Esophagus squamous epithelium (tissue), 5 donors: Measurements from ENCODE around the gene PLEKHH1. TPM values are rescaled to one million over a fixed set of nuclear protein-coding genes. Genes with fewer than 3 reads are reported as not detected.
A peak's percentile ranks its signal among the peaks of the same experiment; 100 is the strongest.

Source experiments
- DNase-seq: peaks from one replicate; lab custom pipeline; 2025; lab: John Stamatoyannopoulos, UW
- H3K27ac ChIP-seq, 4 donors: fragments of 200-600 bp; sonication (generic); one replicate each; pipeline ENCODE4 v1.5.1; 2016 to 2019; ENCODE audit warnings: mild to moderate bottlenecking in 1 of 4
- H3K27me3 ChIP-seq, 4 donors: fragments of 200-600 bp; sonication (generic); 1 replicate in 3 of 4; 2 replicates in 1 of 4; pipeline versions ENCODE4 v1.5.1 to v1.6.0; 2017 to 2021; ENCODE audit warnings: antibody characterized with exemption in 1 of 4
- H3K36me3 ChIP-seq, 3 donors: fragments of 200-600 bp; sonication (generic); one replicate each; pipeline ENCODE4 v1.5.1; 2016 to 2019
- H3K4me1 ChIP-seq, 3 donors: fragments of 200-600 bp; sonication (generic); one replicate each; pipeline ENCODE4 v1.5.1; 2017 to 2019
- H3K4me3 ChIP-seq, 4 donors: fragments of 200-600 bp; sonication (generic); 1 replicate in 3 of 4; 2 replicates in 1 of 4; pipeline ENCODE4 v1.5.1; 2016 to 2019; ENCODE audit warnings: mild to moderate bottlenecking in 2 of 4, moderate library complexity in 1 of 4
- H3K9me3 ChIP-seq, 3 donors: fragments of 200-600 bp; sonication (generic); one replicate each; pipeline ENCODE4 v1.5.1; 2016 to 2019
- POLR2A ChIP-seq, 4 donors: fragments of 450-650 bp; IDR thresholded peaks; one replicate each; pipeline ENCODE4 v1.6.1; 2017; ENCODE audit warnings: antibody characterized with exemption in 4 of 4, mild to moderate bottlenecking in 4 of 4, moderate library complexity in 3 of 4
- WGBS, 2 donors: methylation state at CpG; one replicate each; pipeline ENCODE4 v1.1.5; 2018; 5-methylcytosine and 5-hydroxymethylcytosine counted together
- intact Hi-C: fragments of 100-400 bp; cut with DNase I; formaldehyde crosslinking; loops from one replicate; pipeline ENCODE4 v1.15.0; 2022
- total RNA-seq, 4 donors: library from RNA; depleted of rRNA; stranded (reverse); fragments of >200 nt; gene quantifications; one replicate each; pipeline ENCODE4 v1.1.0, GENCODE V29; 2016
- TF ChIP-seq, protein P1 (sequence below), 6 experiments: fragments of 450-650 bp in 4 of 6; fragments of 200-600 bp in 2 of 6; sonication (generic) in 2 of 6; IDR thresholded peaks; one replicate each; pipeline ENCODE4 v1.5.1; 2016 to 2019; ENCODE audit warnings: antibody characterized with exemption in 6 of 6, mild to moderate bottlenecking in 4 of 6, moderate library complexity in 4 of 6
- donor health status: DM: yes; HTN: yes; CAD: no.

Gene PLEKHH1
- total RNA-seq, 4 donors from 2014 or later: 4.1 to 7.9 (median 5.7) TPM

DNA sequence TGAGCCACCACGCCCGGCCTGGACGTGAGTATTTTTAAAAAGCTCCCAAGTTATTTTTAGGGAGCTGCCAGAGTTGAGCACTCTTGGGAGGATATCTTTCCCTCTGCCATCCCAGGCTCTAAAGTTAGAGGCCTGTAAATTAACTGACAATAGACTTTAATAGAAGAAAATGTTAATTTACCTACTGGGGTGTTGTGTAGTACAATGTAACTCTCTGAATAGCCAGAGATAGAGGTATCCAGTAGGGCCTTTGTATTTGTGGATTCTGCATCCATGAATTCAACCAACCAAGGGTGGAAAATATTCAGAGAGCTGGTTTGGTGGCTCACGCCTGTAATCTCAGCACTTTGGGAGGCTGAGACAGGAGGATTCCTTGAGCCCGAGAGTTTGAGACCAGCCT is 74.6 kb downstream of the PLEKHH1 start:
- intact Hi-C loops: no loop called here
- Histone ChIP-seq H3K4me3 (no peak overlapping the region), H3K36me3 (no peaks in the 10 kb centered on the region), H3K4me1 (no peaks in the 10 kb centered on the region), H3K9me3 (no peaks in the 10 kb centered on the region), H3K27me3 (peaks cover 0 to 6% (median 0%) of the 10 kb centered on the region in 4 donors), H3K27ac (no peak overlapping the region)
- 84 to 100% methylated on average over 2 to 4 of the region's 5 CpGs for WGBS, 2 donors
- TF ChIP-seq, protein P1, sequence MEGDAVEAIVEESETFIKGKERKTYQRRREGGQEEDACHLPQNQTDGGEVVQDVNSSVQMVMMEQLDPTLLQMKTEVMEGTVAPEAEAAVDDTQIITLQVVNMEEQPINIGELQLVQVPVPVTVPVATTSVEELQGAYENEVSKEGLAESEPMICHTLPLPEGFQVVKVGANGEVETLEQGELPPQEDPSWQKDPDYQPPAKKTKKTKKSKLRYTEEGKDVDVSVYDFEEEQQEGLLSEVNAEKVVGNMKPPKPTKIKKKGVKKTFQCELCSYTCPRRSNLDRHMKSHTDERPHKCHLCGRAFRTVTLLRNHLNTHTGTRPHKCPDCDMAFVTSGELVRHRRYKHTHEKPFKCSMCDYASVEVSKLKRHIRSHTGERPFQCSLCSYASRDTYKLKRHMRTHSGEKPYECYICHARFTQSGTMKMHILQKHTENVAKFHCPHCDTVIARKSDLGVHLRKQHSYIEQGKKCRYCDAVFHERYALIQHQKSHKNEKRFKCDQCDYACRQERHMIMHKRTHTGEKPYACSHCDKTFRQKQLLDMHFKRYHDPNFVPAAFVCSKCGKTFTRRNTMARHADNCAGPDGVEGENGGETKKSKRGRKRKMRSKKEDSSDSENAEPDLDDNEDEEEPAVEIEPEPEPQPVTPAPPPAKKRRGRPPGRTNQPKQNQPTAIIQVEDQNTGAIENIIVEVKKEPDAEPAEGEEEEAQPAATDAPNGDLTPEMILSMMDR (IDR thresholded peaks at IDR 0.05): no peak
- no peak for TF ChIP-seq POLR2A (IDR thresholded peaks at IDR 0.05)
- DNase-seq: no peak

DNA sequence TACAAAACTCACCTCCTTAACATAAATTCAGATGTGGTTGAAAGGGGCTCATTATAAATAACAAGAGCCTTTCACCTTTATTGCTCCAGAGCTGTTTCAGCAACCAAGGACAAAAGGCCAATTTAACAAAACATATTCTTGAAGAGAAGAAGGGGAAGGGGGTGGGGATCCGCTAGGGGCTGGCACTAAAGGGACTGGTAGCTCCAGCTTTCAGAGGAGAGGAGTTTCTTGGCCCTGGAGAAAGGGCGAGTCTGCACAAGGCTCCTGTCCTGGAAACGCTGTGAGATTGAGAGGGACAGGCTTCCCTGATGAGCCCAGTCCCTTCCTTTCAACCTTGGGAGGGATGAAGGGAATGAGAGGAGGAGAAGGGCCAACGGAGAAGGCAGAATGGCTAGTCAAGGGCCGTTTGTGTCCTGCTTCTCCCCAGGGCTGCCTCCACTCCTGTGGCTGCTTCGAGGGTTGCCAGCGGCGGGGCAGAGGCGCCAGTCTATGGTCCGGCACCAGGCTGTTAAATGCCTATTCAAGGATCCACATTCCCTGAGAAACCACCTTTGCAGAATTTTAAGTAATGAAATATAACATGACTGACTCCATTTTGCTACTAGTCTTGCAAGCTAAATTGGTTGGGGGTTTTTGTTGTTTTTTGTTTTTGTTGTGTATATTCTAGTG is 76.7 kb downstream of the PLEKHH1 start:
- WGBS, 2 donors: 64 to 76% methylated on average over 10 of the region's 10 CpGs
- H3K4me1 ChIP-seq: no peaks in the 10 kb centered on the region
- no peak for DNase-seq
- no peaks in the 10 kb centered on the region for H3K9me3 ChIP-seq
- TF ChIP-seq, protein P1 (IDR thresholded peaks at IDR 0.05): no peak
- no peak for TF ChIP-seq POLR2A (IDR thresholded peaks at IDR 0.05)
- peaks cover 0 to 6% (median 0%) of the 10 kb centered on the region in 4 donors for H3K27me3 ChIP-seq
- no peak overlapping the region for H3K4me3 ChIP-seq
- H3K27ac ChIP-seq: no peak overlapping the region
- intact Hi-C loops: loop anchor here (10.0 kb wide), 1 partner anchor 55 kb away; no protein-coding TSS in a partner anchor
- H3K36me3 ChIP-seq: no peaks in the 10 kb centered on the region

DNA sequence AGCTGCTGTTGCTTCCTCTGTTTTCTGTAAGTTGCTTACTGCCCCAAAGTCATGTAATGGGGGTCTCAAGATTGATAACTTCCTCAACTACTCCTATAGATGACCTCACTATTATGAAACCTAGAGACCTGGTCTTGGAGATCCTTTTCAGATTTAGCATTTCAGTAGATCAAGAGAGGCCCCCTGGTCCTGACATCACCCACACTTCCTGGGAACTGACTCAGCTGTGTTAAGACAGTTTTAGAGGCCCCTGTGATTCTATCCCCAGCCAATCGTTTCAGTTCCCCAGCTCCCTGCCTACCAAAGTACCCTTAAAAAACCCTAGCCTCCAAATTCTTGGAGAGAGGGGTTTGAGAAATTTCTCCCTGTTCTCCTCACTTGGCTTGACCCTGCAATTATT is 77.4 kb downstream of the PLEKHH1 start:
- no peak for DNase-seq
- TF ChIP-seq POLR2A (IDR thresholded peaks at IDR 0.05): no peak
- TF ChIP-seq, protein P1 (IDR thresholded peaks at IDR 0.05): no peak
- Histone ChIP-seq H3K27ac (no peak overlapping the region), H3K4me3 (no peak overlapping the region), H3K9me3 (no peaks in the 10 kb centered on the region), H3K27me3 (peaks cover 0 to 6% (median 0%) of the 10 kb centered on the region in 4 donors), H3K4me1 (no peaks in the 10 kb centered on the region), H3K36me3 (no peaks in the 10 kb centered on the region)
- 57 to 72% methylated on average over 1 of the region's 1 CpG for WGBS, 2 donors
- intact Hi-C loops: loop anchor here (10.0 kb wide), 1 partner anchor 54 kb away; no protein-coding TSS in a partner anchor

DNA sequence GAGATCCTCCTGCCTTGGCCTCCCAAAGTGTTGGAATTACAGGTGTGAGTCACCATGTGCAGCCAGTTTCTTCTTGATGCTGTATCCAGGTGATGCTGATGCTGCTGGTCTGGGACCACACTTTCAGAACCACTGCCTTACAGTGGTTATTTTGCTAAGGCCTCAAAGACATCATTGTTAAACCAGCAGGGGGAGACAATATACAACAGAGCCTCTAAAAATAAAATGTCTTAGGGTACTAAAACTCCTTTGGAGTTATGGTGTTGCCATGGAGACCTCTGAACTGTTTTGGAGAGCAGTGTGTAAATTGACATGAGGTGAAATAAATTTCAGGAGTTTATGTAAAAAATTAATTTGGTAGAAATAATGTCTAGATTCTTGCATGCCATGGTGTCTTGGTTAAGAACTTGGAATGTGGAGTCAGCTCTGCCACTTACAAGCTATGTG is 85.5 kb downstream of the PLEKHH1 start:
- TF ChIP-seq, protein P1 (IDR thresholded peaks at IDR 0.05): peak in 5 of 6 experiments; percentile 50 to 77 (median 64)
- TF ChIP-seq POLR2A (IDR thresholded peaks at IDR 0.05): no peak
- intact Hi-C loops: loop anchor here (10.0 kb wide), 1 partner anchor 46 kb away; no protein-coding TSS in a partner anchor
- no peaks in the 10 kb centered on the region for H3K36me3 ChIP-seq
- peak overlapping the region in 3 of 4 donors; percentile 83 to 88 (median 86) for H3K27ac ChIP-seq
- H3K27me3 ChIP-seq: no peaks in the 10 kb centered on the region
- DNase-seq: no peak
- H3K9me3 ChIP-seq: no peaks in the 10 kb centered on the region
- no peak overlapping the region for H3K4me3 ChIP-seq
- H3K4me1 ChIP-seq: peaks cover 0 to 39% (median 24%) of the 10 kb centered on the region in 3 donors
